Stimulated activated CD4-positive, alpha-beta T cell treated with anti-CD3 and anti-CD28 coated beads, TNF-alpha, amount 100 ng/mL, for 48 hours (primary cell): Measurements from ENCODE around the gene DAPK1.

ENCODE experiments used
- DNase-seq, 3 donors: peaks; one replicate each; pipeline ENCODE4 v3.0.0-alpha.2; 2020; ENCODE audit warnings: low read depth in 3 of 3

DAPK1 gene

DNA sequence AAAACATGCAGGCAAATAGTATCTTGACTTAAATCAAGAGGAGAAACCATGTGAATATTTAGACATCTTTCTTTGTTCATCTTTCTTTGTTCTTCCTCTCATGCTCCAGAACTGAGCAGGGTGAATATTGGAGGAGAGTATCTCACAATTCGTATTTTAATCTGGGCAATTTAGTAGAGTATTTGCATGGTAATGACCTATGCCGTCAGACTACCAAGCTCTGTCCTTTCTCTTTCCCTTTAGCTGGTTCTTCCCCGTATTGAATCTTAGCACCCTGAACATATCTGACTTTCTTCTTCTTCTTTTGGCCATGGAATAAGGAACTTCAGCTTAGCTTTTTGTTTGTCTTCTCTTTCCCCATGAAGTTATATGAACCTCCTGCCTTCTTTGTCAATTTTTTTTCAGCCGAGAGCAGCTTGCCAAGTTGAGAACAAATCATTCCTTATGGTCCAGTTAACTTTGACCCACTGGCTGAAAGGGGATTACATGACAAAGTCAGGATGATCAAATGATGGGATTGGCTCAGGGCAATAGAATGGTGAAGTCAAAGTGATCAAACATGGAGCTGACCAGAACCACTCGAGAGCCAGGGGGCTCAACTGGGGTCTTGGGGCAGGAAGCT, 95.8 kb downstream of the DAPK1 start:
- DNase-seq, result no peak

DNA sequence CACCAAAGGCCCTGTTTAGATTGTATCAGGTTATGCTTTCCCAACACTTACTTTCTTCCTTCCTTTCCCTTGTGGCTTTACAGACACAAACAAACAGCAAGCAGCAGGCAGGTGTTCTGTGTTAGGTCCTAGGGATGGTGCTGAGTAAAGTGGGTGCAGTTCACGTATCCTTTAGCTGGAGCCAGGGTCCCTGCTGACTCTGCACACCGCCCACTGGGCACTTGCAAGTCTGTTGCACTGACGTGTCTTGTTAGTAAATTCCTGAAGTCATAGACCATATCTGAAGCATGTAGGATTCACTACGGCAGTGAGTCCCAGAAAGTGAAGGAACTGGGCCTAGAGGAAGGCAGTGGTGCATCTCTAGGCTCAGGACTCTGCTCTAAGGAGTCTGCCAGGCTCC, 96.5 kb downstream of the DAPK1 start:
- no peak for DNase-seq

DNA sequence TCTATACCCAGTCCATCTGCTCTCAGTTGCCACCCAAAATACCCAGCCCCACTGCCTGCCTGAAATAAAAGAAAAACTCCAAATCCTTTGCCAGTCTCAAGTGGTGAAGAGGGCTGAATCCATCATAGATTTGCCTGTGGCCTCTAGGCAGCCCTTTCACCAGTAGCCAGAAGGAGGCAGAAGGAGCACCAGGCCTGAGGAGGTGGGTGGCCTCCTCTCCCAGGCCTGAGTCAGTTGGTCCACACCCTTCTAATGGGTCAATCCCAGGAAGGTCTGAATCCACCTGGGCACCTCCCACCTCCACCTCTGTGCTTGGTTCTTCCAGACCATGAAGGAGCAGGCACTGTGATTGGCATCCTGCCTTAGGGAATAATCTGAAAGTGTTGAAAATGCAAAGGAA, 97.0 kb downstream of the DAPK1 start:
- DNase-seq, result no peak

DNA sequence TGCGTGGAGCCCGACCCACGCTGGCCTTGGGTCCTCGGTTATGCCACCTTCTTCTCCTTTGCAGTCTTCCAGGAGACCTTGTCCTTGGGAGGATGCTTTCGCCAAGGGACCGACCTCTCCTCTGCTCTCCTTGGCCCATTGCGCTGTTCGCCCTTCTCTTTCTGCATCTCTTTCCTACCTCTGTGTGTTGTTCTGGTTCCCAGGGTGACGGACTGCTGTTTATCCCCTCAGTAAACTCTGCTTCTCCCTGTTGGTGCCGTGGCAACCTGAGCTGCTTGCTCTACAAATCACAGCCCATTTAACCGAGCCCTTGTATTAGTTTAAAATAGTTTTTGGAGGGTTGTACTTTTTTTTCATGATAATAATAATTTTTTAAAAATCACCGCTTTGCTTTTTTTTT, 97.9 kb downstream of the DAPK1 start:
- DNase-seq, result no peak

DNA sequence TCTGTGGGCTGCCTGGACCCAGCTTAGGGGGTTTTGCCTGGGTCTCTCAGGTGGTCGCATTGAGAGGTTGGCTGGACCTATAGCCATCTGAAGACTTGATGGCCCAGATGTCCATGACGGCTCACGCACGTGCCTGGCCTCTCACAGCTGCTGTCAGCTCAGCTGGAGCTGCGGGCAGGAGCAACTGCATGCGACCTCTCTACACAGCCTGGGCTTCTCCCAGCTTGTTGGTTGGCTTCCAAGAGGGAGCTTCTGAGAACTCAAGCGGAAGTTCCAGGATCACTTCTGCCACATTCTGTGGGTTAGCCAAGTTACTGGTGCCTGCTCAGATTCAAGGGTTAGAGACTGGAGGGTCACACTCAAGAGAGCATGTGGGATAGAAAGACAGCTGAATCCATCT, 99.2 kb downstream of the DAPK1 start:
- DNase-seq, result no peak

DNA sequence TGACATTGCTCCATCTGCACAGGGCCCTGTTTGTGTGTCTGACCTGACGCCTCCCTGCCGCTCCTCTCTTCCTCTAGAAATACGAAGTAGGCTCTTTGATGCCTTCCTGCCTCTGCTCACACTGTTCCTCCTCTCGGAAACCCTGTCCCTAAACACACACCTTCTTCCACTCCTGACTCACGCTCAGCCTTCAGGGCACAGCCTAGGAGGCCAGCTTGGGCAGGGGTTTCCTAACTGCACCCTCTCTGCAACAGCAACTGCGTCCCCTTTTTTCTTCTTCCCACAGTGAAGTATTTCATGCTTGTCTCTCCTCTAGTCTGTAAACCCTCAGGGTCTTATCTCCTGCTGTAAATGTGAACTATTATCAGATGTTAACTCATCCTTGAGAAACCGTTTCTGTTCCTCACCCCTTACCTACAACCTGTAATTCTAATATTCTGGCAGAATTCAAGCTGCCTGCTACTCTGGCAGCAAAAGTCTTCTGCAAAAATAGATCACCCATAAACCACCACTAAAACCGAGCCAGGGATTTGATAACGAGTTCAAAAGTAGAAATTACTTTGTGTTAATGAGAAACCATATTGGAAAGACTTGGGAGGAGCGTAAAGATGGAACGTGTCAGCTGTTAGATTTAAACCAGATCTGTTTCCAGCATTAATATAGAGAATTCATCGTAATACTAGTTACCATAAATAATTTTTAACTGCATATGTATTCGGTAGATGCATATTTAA, 100.2 kb downstream of the DAPK1 start:
- no peak for DNase-seq

DNA sequence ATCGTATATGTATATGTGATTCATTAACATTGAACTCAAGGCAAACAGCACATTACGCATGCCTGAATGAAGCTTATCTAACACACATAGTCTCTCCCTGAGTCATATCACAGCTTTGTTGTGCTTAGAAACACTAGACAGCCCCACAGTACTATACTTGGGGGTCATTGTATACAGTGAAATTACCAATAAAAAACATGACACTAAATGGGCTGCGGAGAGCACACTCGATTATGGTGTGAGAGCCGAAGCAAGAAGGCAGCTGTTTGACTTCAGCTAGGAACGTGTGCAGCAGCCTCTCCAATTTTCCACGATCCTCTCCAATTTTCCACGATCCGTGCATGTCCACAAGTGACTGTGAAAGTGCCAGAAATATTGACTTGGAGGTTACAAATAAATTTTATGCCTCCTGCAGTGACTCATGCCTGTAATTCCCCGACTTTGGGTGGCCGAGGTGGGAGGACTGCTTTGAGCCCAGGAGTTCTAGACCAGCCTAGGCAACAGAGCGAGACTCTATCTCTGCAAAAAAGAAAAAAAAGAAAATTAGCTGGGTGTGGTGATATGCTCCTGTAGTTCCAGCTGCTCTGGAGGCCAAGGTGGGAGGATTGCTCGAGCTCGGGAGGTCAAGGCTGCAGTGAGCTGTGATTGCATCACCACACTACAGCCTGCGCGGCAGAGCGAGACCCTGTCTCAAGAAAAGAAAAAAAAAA, 102.4 kb downstream of the DAPK1 start:
- DNase-seq, result no peak

DNA sequence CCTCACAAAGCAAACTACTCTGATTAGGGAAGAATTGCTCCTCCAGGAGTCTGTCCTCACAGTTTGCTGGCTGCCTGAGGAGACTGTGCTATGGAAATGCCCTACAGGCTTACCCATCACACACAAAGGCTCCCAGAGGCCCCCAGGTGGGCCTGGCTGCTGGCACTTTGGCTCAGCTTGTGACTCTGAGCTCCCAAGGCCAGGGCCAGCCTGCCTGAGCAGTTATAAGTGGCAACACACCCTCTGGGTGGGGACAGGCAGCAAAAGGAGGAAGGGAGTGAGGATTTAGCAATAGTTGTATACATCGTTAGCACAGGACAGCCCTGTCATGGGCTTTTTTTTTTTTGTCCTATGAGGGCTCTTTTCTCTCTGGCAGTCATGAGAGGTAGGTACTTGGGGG, 103.5 kb downstream of the DAPK1 start:
- no peak for DNase-seq

DNA sequence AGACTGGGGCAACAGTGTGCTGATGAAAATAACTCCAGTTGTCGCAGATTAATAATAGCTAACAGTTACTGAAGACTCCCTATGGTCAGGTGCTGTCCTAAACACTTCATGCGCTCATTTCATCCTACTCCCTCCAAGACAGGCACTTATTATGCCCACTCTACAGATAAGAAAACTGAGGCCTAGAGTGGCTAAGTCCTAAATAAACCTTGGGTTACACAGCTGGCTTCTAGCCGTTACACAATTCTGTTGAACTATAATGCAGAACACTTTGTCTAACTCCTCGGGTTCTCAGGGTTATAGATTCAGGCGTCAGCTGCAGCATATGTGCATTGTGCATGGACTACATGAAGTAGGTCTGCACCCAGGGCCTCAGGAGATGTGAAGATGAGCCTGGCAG, 103.9 kb downstream of the DAPK1 start:
- no peak for DNase-seq

DNA sequence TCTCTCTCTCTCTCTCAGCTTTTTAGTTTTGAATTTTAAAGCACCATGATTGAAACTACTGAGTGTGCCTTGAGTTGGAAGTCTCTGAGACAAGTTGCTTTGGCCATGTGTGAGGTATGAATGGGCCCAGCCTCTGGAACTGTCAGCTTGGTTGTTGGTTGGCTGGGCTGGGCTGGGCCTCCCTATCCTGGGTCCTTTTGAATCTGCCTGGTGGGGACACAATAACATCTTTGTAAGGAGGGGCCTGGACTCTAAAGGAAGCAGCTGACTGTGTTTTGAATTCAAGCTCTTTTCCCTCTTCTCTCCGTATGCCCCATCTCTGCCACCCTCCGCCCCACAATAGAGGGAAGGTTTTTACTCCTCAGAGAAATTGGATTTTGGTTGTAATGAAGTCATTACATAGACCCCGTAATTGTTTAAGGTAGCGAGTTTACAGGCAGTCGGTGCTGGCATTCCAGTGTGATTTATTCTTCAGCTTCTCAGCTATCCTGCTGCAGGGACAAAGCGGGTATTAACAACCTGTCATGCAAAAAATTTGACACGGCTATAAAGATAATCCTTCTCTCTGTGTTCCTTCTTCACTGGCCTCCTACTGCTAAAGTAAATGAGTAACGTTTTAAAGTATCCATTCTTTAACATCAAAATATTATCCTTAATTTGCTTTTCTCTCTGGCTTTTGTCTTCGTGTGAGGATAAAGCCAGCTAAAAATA, 105.4 kb downstream of the DAPK1 start:
- no peak for DNase-seq

DNA sequence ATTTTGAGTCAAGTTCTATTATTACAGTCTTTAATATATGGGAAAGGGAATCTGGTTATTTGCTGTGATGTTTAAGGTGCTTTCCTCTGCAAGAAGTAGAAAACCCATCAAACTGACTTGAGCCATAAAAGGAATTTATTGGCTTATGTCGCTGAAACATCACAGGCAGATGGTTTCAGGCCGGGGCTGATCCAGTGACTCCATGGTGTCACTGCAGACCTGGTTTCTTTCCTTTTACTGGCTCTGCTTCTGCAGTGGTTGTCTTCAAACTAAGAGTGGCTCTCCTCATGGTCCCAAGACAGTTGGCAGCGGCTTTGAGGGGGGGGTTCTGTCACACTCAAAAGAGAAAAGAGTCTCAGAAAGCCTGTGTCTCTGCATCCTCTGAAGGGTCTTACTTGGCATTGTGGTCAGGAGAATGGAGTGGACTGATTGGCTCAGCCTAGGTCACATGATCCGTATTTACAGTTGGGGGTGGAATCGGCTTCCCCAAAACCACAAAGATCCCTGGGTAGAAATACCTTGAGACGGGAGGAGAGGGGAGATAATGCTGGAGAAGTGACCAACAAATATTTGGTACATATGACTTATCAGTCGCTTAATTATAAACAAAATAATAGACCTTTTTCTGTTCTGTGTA, 106.3 kb downstream of the DAPK1 start:
- DNase-seq, result no peak

DNA sequence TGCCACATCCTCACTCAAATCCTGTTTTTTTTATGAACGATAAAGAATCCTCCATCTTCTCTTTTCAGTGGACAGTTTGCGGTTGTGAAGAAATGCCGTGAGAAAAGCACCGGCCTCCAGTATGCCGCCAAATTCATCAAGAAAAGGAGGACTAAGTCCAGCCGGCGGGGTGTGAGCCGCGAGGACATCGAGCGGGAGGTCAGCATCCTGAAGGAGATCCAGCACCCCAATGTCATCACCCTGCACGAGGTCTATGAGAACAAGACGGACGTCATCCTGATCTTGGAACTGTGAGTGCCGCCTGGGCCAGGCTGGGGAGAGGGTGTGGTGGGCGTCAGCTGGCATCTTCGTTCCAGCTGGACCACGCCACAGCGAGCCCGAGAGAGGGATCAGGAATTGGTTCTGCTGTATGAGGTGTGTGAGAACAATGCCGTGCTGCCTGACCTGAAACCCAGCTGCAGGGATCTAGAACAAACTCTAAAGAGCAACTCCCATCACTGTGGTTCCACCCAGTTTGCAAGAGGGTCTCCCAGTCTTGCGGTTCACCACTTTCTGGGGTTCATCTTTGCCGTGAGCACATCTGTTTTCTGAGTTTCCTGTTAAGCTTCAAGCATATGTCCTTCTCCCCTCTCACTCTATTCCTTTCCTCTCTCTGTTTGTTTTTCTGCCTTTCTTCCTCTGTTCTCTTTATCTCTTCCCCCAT, 107.4 kb downstream of the DAPK1 start:
- no peak for DNase-seq

DNA sequence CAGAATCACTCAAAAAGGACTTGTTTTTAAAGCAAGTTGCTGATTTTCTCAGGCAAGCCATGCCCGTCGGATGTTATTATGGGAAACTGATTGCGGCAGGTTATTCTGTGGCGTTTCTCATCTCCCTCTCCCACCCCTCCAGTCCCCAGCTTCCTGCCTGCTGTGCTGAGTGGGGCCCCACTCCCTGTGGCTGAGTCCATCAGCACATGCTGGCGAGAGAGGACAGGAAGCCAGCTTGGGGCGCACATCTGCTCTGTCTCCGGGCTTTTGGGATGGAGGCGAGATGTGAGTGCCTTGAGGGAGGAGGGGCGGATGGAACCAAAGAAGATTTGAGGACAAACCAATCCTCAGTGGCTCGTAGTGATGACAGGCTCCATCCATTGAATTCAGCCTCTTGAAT, 108.0 kb downstream of the DAPK1 start:
- DNase-seq, result no peak

DNA sequence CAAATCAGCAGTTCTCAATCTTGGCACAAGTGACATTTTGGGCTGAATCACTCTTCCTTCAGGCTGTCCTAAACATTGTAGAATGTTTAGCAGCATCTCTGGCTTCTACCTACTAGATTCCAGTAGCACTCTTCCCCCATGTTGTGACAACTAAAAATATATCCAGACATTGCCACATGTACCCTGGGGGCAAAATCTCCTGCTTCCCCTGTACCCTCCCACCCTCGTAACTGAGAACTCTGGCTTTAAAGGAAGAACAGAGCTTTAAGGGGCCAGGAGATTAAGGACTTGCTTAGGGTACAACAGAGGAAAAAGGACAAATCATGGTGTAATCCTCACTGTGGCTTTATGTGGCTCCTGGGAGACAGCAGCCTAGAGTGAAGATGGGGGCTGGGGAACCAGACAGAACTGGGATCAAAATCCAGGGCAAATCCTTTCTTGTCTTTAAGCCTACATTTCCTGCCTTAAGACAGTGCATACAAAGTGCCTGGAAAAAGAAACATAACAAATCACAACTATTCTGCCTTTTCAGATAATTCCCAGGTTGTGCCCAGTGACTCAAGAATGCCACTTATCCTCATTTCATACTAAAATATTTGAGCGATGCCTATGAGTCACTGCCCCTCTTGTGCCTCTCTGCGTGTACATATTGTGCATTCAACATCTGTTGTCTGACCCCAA, 109.3 kb downstream of the DAPK1 start:
- no peak for DNase-seq

DNA sequence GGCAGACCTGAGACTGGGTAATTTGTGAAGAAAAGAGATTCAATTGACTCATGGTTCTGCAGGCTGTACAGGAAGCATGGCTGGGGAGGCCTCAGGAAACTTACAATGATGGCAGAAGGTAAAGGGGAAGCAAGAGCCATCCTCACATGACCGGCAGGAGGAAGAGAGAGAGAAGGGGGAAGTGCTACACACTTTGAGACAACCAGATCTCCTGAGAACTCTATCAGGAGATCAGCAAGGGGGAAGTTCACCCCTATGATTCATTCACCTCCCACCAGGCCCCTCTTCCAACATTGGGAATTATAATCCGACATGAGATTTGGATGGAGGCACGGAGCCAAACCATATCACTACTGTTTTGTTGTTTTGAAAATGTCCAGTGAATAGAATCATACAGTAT, 110.2 kb downstream of the DAPK1 start:
- no peak for DNase-seq

DNA sequence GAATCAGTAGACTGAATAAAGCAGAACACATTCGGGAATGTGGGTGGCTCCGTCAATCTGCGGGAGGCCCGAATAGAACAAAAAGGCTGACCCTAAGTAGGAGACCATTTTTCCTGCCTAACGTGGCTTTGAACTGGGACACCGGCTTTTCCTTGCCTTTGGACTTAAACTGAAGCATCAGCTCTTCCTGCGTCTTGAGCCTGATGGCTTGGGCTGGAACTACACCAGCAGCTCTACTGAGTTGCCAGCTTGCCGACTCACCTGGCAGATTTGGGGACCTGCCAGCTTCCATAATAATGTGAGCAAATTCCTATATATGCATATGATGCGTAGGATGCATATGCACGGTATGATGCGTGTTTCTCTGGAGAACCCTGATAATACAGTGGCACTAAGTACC, 111.3 kb downstream of the DAPK1 start:
- DNase-seq, result no peak

DNA sequence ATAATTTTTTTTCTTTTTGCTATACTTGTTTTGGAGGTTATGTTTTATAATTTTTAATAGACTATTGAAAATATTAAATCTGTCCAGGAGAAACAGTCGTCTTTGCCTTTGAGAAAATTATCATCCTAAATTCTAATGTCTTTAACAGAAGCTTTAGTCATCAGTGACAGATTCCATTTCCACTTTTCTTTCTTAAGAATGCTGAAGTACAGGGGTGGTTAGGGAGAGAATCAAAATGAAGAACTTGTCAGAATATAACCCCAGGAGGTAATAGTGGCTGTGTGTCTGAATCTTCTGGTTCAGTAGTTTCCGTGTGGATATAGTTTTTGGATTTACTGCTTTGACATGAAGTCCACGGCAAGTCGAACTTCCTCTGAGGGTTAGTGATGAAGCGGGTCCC, 111.8 kb downstream of the DAPK1 start:
- DNase-seq, result no peak

DNA sequence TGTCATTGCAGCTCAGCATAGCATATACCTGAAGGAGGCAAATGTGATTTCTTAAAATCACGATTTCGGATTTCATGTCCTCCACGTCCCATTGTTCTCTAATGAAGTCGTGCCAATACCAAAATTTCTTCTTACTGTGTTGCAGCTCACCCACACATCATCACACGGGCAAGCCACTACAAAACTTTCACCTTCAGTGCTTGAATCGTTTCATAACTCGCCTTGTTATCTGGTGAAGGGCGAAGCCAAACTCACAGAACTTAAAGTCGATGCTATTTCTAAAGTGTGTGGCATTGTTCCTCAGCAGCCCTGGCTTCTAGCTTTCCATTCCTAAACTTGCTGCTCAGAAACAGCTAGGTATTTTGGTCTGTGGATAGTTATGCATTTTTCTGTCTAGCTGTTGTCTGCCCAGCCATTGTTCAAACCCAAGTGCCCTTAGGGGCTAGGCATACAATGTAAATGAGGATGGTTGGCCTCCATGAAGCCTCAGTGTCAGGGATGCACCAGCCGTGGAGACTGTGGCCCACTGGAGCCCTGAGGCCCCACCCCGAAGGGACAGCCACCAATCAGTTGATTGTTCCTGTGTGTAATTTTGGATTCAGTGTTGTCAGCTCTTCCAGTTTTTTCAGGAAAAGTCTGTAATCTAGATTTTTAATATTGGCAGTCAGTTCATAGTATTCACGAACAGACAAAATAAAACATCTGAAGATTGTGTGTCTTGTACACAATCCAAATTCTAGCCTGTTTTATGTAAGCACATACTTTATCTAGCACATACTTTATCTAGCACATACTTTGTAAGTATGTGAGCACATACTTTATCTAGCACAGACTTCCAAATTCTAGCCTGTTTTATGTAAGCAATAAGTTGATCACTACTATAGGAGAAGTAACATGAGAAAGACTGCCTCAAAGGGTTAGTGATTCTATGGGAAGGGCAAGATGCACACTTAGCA, 112.8 kb downstream of the DAPK1 start:
- DNase-seq, result no peak

DNA sequence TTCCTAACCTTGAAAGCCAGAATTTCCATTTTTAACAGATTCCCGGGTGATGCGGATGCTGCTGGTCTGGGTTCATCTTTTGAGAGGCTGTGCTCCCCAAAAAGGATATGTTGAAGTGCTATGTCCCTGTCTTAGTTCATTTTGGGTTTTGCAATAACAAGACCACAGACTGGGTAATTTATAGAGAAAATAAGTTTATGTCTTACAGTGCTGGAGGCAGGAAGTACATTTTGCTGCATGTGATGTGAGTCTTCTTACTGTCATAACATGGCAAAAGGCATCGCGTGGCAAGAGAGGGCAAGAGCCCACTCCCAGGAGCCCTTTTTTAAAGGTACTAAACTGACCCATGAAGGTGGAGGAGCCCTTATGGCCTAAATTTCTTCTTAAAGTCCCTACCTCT, 114.1 kb downstream of the DAPK1 start:
- no peak for DNase-seq

DNA sequence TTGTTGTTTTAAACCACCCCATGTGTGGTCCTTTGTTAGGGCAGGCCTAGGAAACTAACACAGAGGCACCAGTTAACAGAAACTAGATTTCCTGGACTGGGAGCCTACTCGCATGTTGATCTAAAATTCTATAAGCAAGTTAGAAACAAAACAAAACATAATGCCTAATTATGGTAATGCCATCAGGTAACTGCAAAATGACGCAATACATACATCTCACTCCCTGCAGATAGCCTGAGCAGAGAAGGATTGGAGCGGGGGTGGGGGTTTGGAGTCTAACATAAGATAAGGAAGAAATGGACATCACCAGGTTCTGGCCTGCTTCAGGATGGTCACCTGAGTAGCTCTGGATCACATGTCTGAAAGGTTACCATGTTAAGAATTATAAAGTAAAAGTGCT, 114.9 kb downstream of the DAPK1 start:
- DNase-seq, result no peak
